OCI-LY3 (cell line): ENCODE measurements around the gene EGR1.

Source experiments
- CTCF ChIP-seq: fragments of 200-600, 300-600 bp; sonication (generic); IDR thresholded peaks from 2 replicates; pipeline ENCODE4 v1.5.1; 2014; ENCODE audit warnings: antibody characterized with exemption, low read length, low read depth
- EZH2phosphoT487 ChIP-seq: fragments of 200-600 bp; shearing (Covaris generic); IDR thresholded peaks from 2 replicates; pipeline ENCODE4 v1.6.1; 2018; ENCODE audit warnings: antibody characterized with exemption, mixed run types, low read depth

DNA sequence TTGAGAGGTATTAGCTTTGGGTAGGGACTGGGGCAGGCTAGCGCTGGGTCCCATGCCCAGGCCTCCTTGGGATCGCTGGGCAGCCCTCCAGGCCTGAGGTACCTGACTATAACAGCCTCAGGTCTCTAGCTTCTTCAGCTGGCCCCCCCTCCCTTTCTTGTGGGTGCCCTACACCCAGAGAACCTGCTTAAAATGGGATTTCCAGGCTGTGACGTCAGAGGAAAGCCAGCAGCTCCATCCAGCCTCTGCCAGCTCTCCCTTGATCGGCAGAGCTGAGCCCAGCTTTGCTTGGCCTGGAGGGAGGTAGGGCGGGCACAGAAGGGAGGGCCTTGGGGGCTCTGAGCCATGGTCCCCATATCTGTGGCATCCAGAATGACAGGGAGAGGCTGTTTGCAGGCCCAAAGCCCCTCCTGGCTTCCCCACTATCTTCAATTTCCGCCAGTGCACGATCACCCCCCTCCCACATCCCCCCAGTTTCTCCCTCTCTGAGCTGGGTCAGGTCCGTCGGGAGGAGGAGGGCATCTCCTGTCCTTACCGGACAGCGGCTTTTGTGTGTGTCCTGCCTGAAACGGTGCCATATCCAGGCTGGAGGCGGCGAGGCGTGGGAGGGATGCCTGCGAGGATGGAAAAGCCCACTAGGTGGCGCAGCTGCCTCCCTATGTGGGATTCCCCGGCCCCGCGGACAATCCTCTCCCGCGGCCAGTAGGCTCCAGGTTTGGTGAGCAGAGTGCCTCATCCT is 15.6 kb upstream of the EGR1 start:
- TF ChIP-seq CTCF = peak; percentile 72
- no peak for TF ChIP-seq EZH2phosphoT487
